HL-60/S4 (cell line): ENCODE results near the gene B3GALNT2.

ENCODE experiments used
- in situ Hi-C: fragments of 300-500 bp; cut with MboI; formaldehyde crosslinking; loops from 2 replicates; pipeline ENCODE4 v1.14.3; 2022; ENCODE audit warnings: low sequenced_read_pairs

B3GALNT2 gene

GRCh38 chr1:235455823-235456222, 48.4 kb downstream of the B3GALNT2 start:
- in situ Hi-C loops = no loop called here

DNA sequence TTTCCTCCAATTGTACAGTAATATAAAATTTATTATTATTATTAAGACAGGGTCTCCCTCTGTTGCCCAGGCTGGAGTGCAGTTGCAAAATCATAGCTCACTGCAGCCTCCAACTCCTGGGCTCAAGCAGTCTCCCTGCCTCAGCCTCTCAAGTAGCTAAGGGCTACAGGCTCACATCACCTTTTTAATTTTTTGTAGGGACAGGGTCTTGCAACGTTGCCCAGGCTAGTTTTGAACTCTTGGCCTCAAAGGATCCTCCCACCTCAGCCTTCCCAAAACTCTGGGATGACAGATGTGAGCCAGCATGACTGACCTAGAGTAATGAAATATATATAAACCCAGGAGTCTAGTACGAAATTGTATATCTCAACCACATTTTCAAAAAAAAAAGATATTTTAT, 49.2 kb downstream of the B3GALNT2 start:
- in situ Hi-C loops = no loop called here

- in situ Hi-C loops = no loop called here
These were observed 50.2 kb downstream of the B3GALNT2 start for GRCh38 chr1:235454021-235454420.

DNA sequence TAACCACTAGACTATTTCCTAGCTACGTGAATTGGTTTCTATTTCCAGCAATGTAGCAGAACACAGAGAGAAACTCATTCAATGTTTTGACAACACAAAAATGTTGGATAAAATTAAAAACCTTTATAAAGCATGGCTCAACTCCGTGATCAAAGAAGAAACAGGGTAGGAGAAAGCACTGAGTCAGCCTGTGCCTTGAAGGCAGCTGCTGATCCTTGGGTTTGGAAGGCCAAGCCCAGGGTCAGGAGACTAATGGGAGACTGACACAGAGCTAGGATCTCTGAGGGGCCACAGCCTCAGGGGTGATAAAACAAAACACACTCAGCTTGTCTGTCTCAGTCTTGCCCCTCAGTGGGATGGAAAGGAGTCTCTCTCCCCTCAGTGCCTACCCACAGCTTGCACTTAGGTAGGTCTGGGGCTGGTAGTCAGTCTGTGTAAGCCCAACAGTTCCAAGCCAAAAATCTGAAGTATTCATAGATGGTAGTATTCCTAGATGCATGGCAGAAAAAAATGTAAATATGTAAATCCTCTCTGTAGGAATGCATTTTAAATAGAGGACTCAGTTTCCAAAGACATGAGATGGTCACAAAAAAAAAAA, 53.3 kb downstream of the B3GALNT2 start:
- in situ Hi-C loops = no loop called here

- in situ Hi-C loops = no loop called here
These were observed 53.8 kb downstream of the B3GALNT2 start for GRCh38 chr1:235450433-235450832.

GRCh38 chr1:235448616-235449015, 55.6 kb downstream of the B3GALNT2 start:
- in situ Hi-C loops = no loop called here

GRCh38 chr1:235442788-235443429, 61.3 kb downstream of the B3GALNT2 start:
- in situ Hi-C loops = no loop called here

- in situ Hi-C loops = no loop called here
These were observed 63.0 kb downstream of the B3GALNT2 start for GRCh38 chr1:235441159-235441685.

DNA sequence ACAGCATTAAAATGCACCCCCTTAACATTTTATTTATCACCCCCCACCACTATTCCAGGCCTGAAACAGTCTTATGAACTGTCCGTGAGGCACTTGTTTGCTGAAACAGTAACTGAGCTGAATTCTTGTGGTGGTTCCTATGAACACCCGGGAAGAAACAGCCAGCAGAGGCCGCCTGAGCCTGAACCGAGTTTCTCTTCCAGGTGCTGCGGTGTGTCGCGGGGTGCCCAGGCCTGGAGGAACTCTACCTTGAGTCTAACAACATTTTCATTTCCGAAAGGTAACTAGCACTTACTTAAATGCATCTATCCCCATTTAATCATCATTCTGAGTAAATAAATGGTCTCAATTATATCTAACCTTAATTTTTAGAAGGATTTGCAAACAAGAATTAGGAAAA, 70.3 kb downstream of the B3GALNT2 start:
- in situ Hi-C loops = no loop called here

DNA sequence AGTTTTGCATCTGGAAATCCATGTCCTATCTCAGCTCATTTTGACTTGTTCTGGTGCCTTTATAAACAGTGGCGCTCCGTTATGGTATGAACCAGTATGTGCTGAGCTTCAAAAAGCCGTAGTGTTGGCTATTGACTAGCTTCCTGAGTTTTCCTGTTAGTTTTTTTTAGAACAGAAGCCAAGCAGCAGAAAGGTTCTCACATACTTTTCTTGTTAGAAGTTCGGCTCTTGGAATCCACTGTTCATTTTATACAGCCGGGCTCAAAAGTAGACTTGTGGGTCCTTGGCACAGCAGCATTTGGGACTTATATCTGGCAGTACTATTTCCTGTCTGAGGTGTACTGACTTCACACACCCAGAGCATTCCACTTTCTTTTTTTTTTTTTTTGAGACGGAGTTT, 73.3 kb downstream of the B3GALNT2 start:
- in situ Hi-C loops = no loop called here

- in situ Hi-C loops = no loop called here
These were observed 75.1 kb downstream of the B3GALNT2 start for GRCh38 chr1:235429143-235429542.

- in situ Hi-C loops = no loop called here
These were observed 76.8 kb downstream of the B3GALNT2 start for GRCh38 chr1:235427447-235427846.

- in situ Hi-C loops = no loop called here
These were observed 77.6 kb downstream of the B3GALNT2 start for GRCh38 chr1:235426680-235427079.

GRCh38 chr1:235426143-235426542, 78.1 kb downstream of the B3GALNT2 start:
- in situ Hi-C loops = no loop called here

DNA sequence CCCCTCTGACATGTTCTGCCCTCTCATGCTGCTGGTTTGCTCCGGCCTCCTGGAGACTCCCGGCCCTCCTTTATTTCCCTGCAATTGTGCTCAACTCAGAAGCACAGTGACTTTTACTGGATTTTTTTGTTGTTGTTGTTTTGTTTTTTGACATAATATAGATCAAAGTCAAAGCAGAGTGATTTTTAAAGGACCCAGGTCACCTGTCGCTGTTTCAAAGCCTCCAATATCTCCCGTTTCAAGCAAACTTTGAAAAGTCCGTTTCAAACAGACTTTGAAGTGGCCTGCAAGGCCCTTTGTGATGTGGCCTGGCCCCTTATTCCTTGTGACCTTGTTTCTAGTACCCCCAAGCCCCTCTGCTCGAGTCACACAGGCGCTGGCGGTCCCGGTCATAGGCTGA, 78.9 kb downstream of the B3GALNT2 start:
- in situ Hi-C loops = no loop called here

- in situ Hi-C loops = loop anchor here (25.0 kb wide), 1 partner anchor 937 kb away; the partner anchor contains the start of gene TARBP1
These were observed 80.2 kb downstream of the B3GALNT2 start for GRCh38 chr1:235424092-235424491.

DNA sequence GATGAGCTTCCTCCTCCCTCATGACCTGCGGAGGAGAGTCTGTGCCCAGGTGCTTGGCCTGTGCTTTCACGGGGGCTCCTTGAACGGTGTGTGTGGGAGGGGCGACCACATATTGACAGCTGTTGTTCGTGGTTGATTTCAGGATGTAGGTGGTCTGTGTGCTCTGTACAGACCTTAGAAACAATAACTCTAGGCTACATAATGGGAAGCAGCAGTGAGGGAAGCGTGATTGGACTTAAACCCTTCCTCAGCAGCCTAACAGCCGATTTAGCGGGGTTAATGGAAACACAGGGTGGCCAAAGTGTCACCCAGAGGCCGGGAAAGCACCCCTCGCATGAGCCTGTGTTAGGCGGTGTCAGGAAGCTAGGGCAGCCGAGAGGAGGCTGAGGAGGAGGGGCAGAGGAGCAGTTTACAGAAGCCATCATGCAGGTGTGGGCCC, 81.0 kb downstream of the B3GALNT2 start:
- in situ Hi-C loops = loop anchor here (25.0 kb wide), 1 partner anchor 936 kb away; the partner anchor contains the start of gene TARBP1

DNA sequence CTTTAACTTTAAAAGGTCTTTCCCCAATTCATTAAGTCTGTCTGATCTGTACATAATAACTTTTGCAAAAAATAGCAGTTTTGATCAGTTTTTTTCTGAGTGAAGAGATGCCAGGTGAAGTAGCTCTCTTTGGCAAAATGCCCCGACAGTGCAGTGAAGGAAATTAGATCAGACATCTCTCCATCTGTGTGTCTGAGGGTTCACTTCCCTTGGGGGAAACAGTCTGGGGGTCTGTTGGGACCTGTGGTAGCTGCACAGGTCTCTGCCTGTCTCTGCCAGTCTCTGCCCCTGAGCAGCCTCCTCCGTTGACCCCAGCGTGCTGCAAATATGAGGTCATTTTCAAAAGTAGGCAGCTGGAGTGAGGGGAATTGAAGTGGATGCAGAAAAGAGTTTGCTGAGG, 82.5 kb downstream of the B3GALNT2 start:
- in situ Hi-C loops = loop anchor here (25.0 kb wide), 1 partner anchor 934 kb away; the partner anchor contains the start of gene TARBP1

DNA sequence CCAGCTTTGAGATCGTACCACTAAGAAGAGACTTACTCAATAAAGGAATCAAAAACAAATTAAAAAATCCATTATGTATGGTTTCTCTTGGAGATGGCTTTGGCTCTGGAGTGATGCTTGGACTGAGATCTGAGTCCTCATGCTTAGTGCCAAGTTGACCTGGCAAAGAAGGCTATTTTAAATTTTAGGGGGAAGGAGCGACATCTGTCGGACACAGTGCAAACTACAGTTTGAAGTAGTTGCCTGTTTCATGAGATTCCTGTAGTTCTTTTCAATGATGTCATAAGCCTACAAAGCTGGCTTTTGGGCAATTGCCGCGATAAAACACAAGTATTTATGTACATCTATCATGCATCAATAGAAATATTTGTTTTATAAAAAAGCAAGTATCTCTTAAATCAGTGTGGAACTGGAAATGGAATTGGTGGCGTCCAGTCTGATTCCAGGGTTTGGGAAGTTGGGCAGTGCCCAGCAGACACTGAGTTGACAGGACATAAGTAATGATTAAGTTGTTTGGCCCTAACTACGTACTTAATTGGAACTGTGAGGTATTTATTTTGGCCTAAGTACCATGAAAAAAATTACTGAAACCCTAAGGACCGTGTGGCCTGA, 87.1 kb downstream of the B3GALNT2 start:
- in situ Hi-C loops = loop anchor here (10.0 to 25.0 kb wide), 3 partner anchors 172 to 930 kb away; partner anchors contain the start of gene TARBP1

- in situ Hi-C loops = loop anchor here (10.0 to 25.0 kb wide), 3 partner anchors 172 to 929 kb away; partner anchors contain the start of gene TARBP1
These were observed 87.6 kb downstream of the B3GALNT2 start for GRCh38 chr1:235416662-235417049.
